Cardiac fibroblast (primary cell): ENCODE data around the gene PCDH9.

Experiments
- DNase-seq, 2 donors: peaks; one replicate each; pipeline versions ENCODE4 v3.0.0 to v3.0.0-alpha.2; 2010; ENCODE audit warnings: low read depth in 2 of 2
- H3K4me3 ChIP-seq, 2 donors: replicated peaks in 1 of 2; 1 replicate in 1 of 2; 2 replicates in 1 of 2; pipeline ENCODE4 v1.5.1; 2011; ENCODE audit warnings: low read depth in 2 of 2, low read length in 2 of 2, mild to moderate bottlenecking in 2 of 2, moderate library complexity in 1 of 2
- CTCF ChIP-seq: IDR thresholded peaks from one replicate; pipeline ENCODE4 v1.5.1; 2011; ENCODE audit warnings: low read depth, mild to moderate bottlenecking, low read length, inconsistent platforms

The PCDH9 gene

GRCh38 chr13:67217880-67218279, 12.3 kb downstream of the PCDH9 start:
- no peak for DNase-seq
- H3K4me3 ChIP-seq = no peak overlapping the region
- TF ChIP-seq CTCF = no peak

- DNase-seq = no peak
- no peak overlapping the region for H3K4me3 ChIP-seq
- no peak for TF ChIP-seq CTCF
These were observed 13.3 kb downstream of the PCDH9 start for GRCh38 chr13:67216864-67217263.

GRCh38 chr13:67210208-67210607, 19.9 kb downstream of the PCDH9 start:
- no peak for TF ChIP-seq CTCF
- no peak overlapping the region for H3K4me3 ChIP-seq
- DNase-seq = no peak

- DNase-seq = no peak
- no peak overlapping the region for H3K4me3 ChIP-seq
- no peak for TF ChIP-seq CTCF
These were observed 21.6 kb downstream of the PCDH9 start for GRCh38 chr13:67208552-67208951.

GRCh38 chr13:67204764-67205163, 25.4 kb downstream of the PCDH9 start:
- TF ChIP-seq CTCF = no peak
- peak; percentile 42 to 53 for DNase-seq
- no peak overlapping the region for H3K4me3 ChIP-seq

DNA sequence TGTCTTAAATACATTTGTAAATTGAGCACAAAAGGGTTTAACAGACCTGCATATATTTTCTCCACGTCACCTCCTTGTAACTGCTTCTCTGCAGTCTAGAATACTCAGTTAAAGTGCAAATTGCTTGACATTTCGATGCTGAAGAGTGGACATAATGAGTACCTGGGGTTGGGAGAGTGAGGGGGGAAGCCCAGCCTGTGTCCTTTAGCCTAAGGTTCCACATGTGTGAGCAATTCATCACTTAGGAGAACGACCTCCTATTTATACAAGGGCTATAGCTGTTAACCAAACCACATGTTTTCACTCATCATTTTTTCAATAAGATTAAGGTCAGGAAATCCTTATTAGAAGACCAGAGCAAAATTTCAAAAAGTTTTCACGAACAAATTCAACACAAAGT, 29.5 kb downstream of the PCDH9 start:
- H3K4me3 ChIP-seq = no peak overlapping the region
- TF ChIP-seq CTCF = no peak
- DNase-seq = no peak

- no peak for TF ChIP-seq CTCF
- no peak overlapping the region for H3K4me3 ChIP-seq
These were observed 30.0 kb downstream of the PCDH9 start for GRCh38 chr13:67200183-67200582.

More at GRCh38 chr13:67200183-67200582, 30.0 kb downstream of the PCDH9 start:
- DNase-seq = no peak
